Measurements from ENCODE around the gene PRPF38B. TPM values are rescaled to one million over a fixed set of nuclear protein-coding genes. Genes with fewer than 3 reads are reported as not detected.

PRPF38B gene
- total RNA-seq, 1 donor from 2014 or later, result 16.4 TPM

- no peak for DNase-seq (ENCODE audit: low spot score)
- intact Hi-C loops (cut with DNase I), result no loop called here
Measured at GRCh38 chr1:108712606-108713150, 20.6 kb downstream of the PRPF38B start, which contains the start of gene FNDC7. TSS of gene FNDC7 (plus strand) at chr1:108712908. CDS start at chr1:108712934, 26 bp downstream.

DNA sequence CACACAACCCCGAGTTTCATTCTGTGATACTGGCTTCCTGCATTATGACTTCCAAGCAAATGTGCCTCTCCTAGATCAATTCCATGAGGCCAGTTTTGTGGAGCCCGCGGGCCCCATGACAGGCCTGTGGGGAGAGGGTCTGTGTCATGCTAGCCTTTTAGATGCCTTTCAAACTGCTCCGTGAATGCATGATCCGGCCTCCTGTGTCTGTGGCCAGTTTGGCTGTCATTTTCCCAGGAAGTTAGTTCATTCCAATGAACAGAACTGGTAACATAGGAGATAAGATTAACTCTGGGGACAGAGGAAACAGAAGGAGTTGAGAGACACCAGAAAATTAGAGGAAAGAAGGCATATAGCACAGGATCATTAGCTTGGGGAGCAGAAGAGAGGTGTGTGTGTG lies 23.8 kb downstream of the PRPF38B start:
- DNase-seq (ENCODE audit: low spot score), result no peak
- intact Hi-C loops (cut with DNase I), result no loop called here

DNA sequence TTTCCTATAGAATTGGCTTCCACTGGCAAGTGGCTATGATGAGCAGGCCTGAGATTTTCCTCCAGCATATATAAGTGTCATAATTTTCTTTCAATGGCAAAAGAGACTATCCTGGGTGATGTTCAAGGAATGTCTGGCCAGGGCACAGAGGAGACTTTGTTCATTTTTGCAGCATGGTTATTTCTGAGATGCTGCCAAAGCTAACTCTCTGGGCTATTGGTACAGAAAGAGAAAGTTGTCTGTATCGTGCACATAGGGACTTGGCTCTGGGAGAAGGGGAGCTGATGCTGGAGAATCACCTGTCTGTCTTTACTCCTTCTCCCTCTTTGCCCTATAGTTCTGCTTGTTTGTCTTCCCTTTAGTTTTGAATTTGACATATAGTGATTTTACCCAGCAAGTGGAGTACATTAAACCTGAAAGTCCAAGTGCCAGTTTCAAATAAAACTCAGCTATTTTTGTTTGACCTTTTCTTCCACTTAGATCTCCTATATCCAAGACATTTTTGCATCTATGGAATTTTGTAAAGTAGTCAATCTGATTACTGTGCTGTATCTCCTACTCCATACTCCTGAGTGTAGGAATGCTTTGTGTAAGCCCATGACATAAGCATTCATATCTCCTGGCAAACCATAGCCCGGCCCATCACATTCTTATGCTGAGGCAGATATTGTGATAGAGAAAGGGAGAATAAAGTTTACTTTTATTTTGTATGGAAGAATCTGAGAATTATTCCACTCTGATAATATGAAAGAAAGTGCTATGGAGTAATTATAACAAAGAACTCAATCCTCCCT lies 24.5 kb downstream of the PRPF38B start:
- intact Hi-C loops (cut with DNase I), result no loop called here
- no peak for DNase-seq (ENCODE audit: low spot score)

DNA sequence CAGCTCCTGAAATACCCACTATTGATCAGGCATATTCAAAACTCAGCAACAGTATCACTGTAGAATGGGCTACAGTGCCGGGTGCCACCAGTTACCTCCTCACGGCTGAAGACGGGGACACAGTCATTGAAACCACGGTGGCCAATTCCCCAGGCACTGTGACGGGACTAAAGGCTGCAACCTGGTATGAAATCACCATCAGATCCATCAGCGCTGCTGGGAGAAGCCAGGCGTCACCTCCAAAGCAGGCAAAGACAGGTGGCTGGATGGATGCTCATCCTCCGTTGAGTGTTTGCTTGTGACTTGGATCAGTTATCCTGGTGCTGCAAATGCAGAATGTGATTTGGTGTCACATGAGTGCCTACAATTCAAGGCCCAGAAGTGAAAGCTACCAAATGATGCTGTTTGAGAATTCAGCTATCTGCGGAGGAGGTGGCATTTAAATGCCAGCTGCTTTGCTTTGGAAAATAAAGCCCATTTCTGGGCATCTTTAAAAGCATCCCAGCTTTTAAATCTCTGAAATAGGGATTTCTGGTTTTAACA lies 25.7 kb downstream of the PRPF38B start:
- intact Hi-C loops (cut with DNase I), result no loop called here
- no peak for DNase-seq (ENCODE audit: low spot score)

- intact Hi-C loops (cut with DNase I), result no loop called here
- DNase-seq (ENCODE audit: low spot score), result no peak
Measured at GRCh38 chr1:108718927-108719655, 27.0 kb downstream of the PRPF38B start.

DNA sequence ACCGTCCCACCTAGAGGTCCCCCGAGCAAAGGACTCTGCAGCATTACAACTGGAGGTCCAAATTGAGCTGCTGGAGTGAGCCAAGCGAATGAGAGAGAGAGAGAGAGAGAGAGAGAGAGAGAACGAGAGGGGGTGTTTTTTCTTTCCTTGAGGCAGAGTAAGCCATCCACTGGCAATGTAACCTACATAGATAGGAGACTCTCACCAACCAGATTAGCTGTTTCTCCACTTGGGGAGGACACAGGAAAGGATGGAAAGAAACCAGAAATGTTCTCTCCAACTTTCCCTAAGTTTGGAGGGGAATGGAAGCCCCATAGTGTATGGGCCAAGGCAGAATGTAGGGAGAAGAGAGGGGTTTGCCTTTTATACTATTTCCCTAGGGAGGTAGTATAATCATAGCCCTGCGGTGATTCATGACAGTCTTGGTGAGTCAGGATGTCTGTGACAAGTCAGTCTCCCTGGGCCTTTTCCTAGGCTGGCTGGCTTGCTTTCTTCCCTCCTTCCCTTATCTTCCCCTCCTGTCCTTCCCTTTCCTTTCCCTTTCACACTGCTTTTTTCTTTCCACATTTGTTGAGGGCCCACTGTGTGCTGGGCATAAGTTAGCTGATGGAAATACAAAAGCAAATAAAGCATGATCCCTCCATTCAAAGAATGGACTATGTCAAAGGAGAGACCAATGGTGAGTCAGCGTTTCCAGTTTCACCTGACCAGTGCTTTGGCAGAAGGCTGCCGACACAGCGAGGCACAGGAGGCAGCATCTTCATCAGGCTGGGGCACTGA lies 27.7 kb downstream of the PRPF38B start:
- no peak for DNase-seq (ENCODE audit: low spot score)
- intact Hi-C loops (cut with DNase I), result no loop called here

DNA sequence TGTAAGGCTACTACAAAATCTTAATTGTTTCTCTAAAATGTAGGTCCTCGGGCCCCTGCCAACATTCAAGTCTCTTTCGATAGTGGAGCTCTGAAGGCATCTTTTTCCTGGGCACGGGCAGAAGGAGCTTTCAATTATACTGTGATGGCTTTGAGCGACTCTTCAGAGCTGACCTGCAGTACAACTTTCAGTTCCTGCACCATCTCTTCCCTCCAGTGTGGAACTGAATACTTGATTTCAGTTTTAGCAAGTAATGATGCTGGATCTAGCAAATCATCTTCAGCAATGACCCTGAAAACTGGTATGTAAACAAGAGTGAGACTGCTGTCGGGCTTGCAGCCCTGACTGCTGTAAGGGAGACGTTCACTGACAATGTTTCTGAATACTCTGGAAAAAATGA lies 30.2 kb downstream of the PRPF38B start:
- no peak for DNase-seq (ENCODE audit: low spot score)
- intact Hi-C loops (cut with DNase I), result no loop called here

GRCh38 chr1:108725906-108726305 lies 33.8 kb downstream of the PRPF38B start:
- DNase-seq (ENCODE audit: low spot score), result no peak
- intact Hi-C loops (cut with DNase I), result no loop called here

DNA sequence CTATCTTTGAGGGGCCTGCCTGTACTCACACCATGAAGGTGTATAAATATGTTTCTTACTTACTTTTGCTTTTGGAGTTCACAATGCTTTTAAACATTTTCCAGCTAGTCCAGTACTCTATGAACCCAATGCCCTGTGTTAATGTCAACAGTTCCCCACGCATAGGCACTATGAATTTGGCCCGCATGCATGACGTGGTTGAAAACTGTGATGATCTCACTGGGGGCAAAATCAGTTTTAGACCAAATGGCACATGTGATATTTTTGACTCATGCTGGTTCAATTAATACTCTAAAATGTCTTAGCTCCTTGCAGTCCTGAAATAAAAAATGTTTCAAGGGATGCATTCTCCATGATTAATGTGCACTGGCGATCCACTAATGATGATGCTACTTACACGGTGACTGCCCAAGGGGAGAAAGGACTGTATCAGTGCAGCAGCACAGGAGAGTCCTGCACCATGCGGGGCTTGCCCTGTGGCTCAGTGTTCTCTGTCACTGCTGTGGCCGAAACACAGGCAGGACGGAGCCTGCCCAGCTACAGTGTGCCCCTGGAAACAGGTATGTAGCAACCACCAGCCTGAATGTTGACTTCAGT lies 36.3 kb downstream of the PRPF38B start:
- DNase-seq (ENCODE audit: low spot score), result no peak
- intact Hi-C loops (cut with DNase I), result no loop called here

- no peak for DNase-seq (ENCODE audit: low spot score)
- intact Hi-C loops (cut with DNase I), result no loop called here
Measured at GRCh38 chr1:108729481-108729880, 37.4 kb downstream of the PRPF38B start.

- DNase-seq (ENCODE audit: low spot score), result no peak
- intact Hi-C loops (cut with DNase I), result no loop called here
Measured at GRCh38 chr1:108732398-108732797, 40.3 kb downstream of the PRPF38B start.

DNA sequence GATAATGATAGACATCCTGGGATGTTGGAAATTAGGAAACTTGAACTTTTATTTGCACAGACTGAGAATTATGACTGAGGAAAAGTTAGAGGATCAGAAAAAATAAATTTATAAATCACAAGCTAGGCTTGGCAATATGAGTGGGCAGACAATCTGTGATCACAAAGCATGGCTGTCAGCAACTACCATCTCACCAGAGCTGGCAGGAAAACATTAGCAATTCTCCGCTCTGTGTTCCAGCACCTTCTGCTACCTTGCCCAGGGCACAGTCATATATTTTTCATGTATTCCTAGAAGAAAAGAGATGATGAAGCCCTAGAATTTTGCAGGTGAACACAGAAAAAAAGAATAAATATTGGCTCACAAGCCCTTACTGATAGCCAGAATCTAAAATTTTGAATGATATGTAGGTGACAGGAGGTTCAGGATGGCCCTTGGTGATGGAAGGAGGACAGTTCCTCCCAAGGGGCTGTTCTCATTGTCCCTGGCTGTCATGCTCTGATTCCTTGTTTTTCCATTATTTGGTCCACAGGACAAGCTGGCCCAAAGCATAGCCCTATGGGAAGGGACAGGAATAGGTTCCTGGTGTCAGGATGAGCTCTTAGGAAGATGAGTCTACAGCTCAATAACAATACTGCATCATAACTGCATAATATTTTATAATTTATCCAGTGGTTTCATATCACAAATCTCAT lies 42.2 kb downstream of the PRPF38B start:
- intact Hi-C loops (cut with DNase I), result no loop called here
- DNase-seq (ENCODE audit: low spot score), result no peak

- no peak for DNase-seq (ENCODE audit: low spot score)
- intact Hi-C loops (cut with DNase I), result loop anchor here (10.0 kb wide), 1 partner anchor 153 kb away; no protein-coding TSS in a partner anchor
Measured at GRCh38 chr1:108742253-108742652, 50.1 kb downstream of the PRPF38B start.

DNA sequence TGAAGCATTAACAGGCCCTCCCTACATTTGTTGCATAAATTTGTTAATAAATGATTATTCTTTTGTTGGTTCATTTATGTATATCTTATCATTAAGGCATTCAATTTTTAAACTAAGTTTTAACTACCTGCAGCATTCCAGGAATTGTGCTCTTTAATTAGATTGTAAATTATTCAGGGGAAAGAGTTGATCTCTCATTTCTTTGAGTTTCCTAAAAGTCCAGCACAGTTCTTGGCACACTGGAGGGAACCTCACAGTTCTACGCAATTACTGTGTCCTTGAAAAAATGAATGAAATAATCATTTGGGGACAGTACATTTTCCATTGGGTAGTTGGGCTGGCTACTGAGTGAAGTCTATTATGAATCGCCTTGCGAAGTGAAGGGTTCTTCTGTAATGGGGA lies 53.9 kb downstream of the PRPF38B start:
- intact Hi-C loops (cut with DNase I), result loop anchor here (5.0 to 10.0 kb wide), 2 partner anchors 54 to 149 kb away; partner anchors contain the start of gene PRPF38B
- DNase-seq (ENCODE audit: low spot score), result no peak

DNA sequence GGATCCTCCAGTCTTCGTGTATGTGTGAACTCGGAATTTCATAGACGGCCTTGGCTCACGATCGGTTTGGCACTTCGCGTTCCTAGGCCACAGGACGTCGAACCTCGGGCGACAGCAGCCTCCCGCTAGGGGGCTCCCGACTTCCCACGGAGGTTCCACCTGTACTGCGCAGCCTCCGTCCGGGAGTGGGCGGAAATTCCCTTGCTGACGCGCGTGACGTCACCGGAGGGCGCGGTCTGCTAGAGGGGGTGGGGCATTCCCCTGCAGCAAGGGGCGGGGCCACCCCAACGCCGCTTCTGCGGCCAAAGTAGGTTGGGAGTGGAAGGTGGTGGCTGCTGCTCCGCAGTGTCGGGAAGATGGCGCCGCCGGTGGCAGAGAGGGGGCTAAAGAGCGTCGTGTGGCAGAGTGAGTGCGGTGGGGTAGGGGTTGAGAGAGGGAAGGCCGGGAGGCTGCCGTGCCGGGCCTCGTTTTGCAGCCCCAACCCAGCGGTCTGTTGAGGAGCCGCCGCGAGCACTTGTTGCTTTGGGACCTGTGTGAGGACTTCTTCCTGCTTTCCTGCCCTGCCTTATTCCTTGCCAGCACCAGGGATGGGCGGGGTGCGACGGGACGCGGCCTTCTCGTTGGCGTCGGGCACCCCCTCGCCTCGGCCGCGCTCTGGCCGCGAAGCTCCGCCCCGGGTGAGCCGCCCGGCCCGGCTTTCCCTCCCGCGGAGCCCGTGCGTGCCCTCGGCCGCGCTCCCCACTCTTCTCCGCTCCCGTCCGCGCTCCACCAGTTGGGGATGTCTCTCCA lies 54.5 kb downstream of the PRPF38B start, which contains the start of gene STXBP3:
Gene STXBP3, plus strand, starts transcription at position 293 of the 789 bp plus-strand sequence. Its CDS starts 64 bp downstream, at position 357.
- intact Hi-C loops (cut with DNase I), result loop anchor here (5.0 to 10.0 kb wide), 2 partner anchors 54 to 148 kb away; partner anchors contain the start of gene PRPF38B
- DNase-seq (ENCODE audit: low spot score), result peak; percentile 100

DNA sequence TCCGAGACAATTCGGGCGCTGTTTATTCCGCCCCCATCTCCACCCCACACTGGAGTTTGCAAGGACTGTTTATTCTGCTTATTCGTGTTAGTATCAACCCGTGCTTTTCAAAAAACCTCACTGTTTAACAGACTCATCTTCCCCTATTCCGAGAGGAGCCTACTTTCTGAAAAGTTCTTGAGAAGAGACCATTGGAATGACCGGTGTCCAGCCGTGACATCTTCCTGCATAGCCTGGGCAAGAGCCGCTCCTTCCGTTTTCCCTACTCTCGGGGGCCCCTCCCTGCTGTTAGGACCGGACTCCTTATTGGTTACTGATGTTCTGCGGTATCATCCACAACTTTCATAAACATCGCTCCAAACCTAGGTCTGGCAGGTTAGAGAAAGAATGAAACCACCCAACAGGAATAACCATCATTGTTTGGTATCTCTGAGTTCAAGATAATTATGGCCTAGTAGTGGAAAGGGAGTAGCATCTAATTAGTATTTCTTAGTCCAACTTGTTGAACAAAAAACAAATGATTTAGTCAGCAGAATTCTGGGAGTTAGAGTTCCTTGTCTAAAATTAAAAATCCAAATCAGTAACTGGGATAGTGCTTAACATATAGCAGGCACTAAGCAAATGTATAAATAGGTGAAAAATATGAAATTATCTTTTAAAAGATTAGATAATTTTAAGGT lies 55.2 kb downstream of the PRPF38B start:
- intact Hi-C loops (cut with DNase I), result loop anchor here (5.0 to 10.0 kb wide), 2 partner anchors 55 to 147 kb away; partner anchors contain the start of gene PRPF38B
- DNase-seq (ENCODE audit: low spot score), result peak; percentile 85

DNA sequence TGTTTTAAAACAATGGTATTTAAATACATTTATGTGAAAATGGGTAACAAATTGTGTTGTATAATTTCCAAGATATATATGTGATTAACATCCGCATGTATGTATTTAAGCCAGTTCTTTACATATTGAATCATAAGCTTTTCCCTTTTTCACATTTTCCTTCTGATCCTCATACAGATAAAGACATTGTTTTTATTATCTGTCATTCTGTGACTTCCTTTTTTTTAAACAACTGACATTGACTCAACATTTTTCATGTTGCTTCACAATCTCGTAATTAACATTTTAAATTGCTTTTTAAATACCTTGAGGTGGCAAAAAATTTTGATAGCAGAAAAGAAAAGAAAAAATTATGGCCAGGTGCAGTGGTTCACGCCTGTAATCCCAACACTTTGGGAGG lies 55.8 kb downstream of the PRPF38B start:
- intact Hi-C loops (cut with DNase I), result loop anchor here (5.0 to 10.0 kb wide), 2 partner anchors 56 to 147 kb away; partner anchors contain the start of gene PRPF38B
- DNase-seq (ENCODE audit: low spot score), result no peak
